Measurements from ENCODE around the gene NOX3. TPM values are rescaled to one million over a fixed set of nuclear protein-coding genes. Genes with fewer than 3 reads are reported as not detected.

Gene NOX3
- total and polyA plus RNA-seq, 9 of the 15 experiments (the other 6 are each of a cell fraction or from before 2014, with no cell fraction given): not detected

DNA sequence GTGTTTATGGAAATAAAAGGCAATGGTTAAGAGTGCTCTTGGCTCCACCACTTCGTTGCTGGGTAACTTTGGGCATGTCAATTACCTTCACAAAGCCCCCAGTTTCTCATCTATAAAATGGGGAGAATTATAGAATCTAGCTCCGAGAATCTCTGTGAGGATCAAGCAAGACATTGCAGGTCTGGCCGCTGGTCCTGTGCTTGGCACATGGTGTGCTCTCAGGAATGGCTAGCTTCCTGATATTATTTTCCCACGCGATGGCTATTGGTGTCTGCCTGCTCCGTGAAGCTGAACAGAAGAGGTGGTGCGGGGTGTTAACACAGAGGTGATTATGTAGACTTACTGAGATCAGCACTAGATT lies 57.0 kb downstream of the NOX3 start:
- H3K79me2 ChIP-seq (ENCODE audit: control insufficient read depth, insufficient read depth, low read length): no peaks in the 10 kb centered on the region
- no peak overlapping the region for H2AFZ ChIP-seq (ENCODE audit: low read depth, low read length)
- BruUV-seq (replicated peaks): no TSS peak
- no peaks in the 10 kb centered on the region for H3K36me3 ChIP-seq (ENCODE audit: control insufficient read depth, insufficient read depth, low read length)
- no peaks in the 10 kb centered on the region for H3K9me3 ChIP-seq (replicated peaks; ENCODE audit: control insufficient read depth, insufficient read depth, low read depth, low read length)
- intact Hi-C loops (cut with micrococcal nuclease): no loop called here
- in situ Hi-C loops (cut with MboI): no loop called here
- no peak overlapping the region for H3K9ac ChIP-seq (ENCODE audit: insufficient read depth in 1 of 2, low read depth in 2 of 2, low read length in 2 of 2)
- WGBS (ENCODE audit: insufficient coverage, low coverage, missing lambda C conversion rate): under 1% methylated on average over 7 of the region's 7 CpGs
- FAIRE-seq (no peak), DNase-seq (ENCODE audit: extremely low read depth in 1 of 4, low spot score in 3 of 4) (no peak), ATAC-seq (no peak)
- POLR2A ChIA-PET: interaction anchor here (0.6 kb wide), 1 partner anchor 1416 kb away, joined by 3 read pairs; no protein-coding TSS in a partner anchor
- no peak overlapping the region for H3K27ac ChIP-seq (ENCODE audit: extremely low read depth, low read depth, low read length)
- TF ChIP-seq ZNF57 (CRISPR knock-in tag; IDR thresholded peaks at IDR 0.05) (no peak), MEF2A (IDR thresholded peaks at IDR 0.05; ENCODE audit: control insufficient read depth, low read depth, low read length) (no peak), E2F3 (CRISPR knock-in tag; IDR thresholded peaks at IDR 0.05) (no peak), POLR3A (IDR thresholded peaks at IDR 0.05; ENCODE audit: borderline replicate concordance, extremely low read depth, insufficient read depth, insufficient read length) (no peak), ZNF699 (CRISPR knock-in tag; IDR thresholded peaks at IDR 0.05; ENCODE audit: insufficient replicate concordance) (no peak), ARHGAP35 (IDR thresholded peaks at IDR 0.05; ENCODE audit: partially characterized antibody) (no peak), MCM3 (IDR thresholded peaks at IDR 0.05) (no peak), JUN (IDR thresholded peaks at IDR 0.05; ENCODE audit: borderline replicate concordance, low read depth, low read length) (no peak), JUN (CRISPR knock-in tag; IDR thresholded peaks at IDR 0.05; ENCODE audit: borderline replicate concordance) (no peak), ADNP (tag; IDR thresholded peaks at IDR 0.05) (no peak), ZNF408 (CRISPR knock-in tag; IDR thresholded peaks at IDR 0.05; ENCODE audit: low read depth) (no peak), HNRNPH1 (optimal IDR thresholded peaks at IDR 0.05; ENCODE audit: low read depth, low read length) (no peak), DIDO1 (tag; IDR thresholded peaks at IDR 0.05; ENCODE audit: low read depth) (no peak)
- TF ChIP-seq, protein P1, sequence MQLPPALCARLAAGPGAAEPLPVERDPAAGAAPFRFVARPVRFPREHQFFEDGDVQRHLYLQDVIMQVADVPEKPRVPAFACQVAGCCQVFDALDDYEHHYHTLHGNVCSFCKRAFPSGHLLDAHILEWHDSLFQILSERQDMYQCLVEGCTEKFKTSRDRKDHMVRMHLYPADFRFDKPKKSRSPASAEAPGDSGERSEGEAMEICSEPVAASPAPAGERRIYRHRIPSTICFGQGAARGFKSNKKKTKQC (CRISPR knock-in tag; IDR thresholded peaks at IDR 0.05): no peak
- TF ChIP-seq, protein P2, sequence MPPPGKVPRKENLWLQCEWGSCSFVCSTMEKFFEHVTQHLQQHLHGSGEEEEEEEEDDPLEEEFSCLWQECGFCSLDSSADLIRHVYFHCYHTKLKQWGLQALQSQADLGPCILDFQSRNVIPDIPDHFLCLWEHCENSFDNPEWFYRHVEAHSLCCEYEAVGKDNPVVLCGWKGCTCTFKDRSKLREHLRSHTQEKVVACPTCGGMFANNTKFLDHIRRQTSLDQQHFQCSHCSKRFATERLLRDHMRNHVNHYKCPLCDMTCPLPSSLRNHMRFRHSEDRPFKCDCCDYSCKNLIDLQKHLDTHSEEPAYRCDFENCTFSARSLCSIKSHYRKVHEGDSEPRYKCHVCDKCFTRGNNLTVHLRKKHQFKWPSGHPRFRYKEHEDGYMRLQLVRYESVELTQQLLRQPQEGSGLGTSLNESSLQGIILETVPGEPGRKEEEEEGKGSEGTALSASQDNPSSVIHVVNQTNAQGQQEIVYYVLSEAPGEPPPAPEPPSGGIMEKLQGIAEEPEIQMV (tag; conservative IDR thresholded peaks at IDR 0.05; ENCODE audit: low read depth): no peak
- TF ChIP-seq, protein P3, sequence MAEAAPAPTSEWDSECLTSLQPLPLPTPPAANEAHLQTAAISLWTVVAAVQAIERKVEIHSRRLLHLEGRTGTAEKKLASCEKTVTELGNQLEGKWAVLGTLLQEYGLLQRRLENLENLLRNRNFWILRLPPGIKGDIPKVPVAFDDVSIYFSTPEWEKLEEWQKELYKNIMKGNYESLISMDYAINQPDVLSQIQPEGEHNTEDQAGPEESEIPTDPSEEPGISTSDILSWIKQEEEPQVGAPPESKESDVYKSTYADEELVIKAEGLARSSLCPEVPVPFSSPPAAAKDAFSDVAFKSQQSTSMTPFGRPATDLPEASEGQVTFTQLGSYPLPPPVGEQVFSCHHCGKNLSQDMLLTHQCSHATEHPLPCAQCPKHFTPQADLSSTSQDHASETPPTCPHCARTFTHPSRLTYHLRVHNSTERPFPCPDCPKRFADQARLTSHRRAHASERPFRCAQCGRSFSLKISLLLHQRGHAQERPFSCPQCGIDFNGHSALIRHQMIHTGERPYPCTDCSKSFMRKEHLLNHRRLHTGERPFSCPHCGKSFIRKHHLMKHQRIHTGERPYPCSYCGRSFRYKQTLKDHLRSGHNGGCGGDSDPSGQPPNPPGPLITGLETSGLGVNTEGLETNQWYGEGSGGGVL (CRISPR knock-in tag; IDR thresholded peaks at IDR 0.05): no peak
- no peak overlapping the region for H3K4me2 ChIP-seq (ENCODE audit: insufficient read depth, low read length)
- H3K27me3 ChIP-seq (ENCODE audit: control insufficient read depth in 2 of 2, insufficient read depth in 2 of 2, low read length in 2 of 2): no peaks in the 10 kb centered on the region
- no peaks in the 10 kb centered on the region for H3K9me1 ChIP-seq (ENCODE audit: control insufficient read depth, insufficient read depth, low read length)
- CTCF ChIA-PET (ENCODE audit: low intra/inter-chr PET ratio): no interaction called here
- H3K4me1 ChIP-seq (replicated peaks in 1 of 2; ENCODE audit: control insufficient read depth in 2 of 2, insufficient read depth in 2 of 2, low read length in 2 of 2): no peaks in the 10 kb centered on the region
- H3K4me3 ChIP-seq: no peak overlapping the region
- H4K20me1 ChIP-seq (replicated peaks; ENCODE audit: control insufficient read depth, insufficient read depth, low read length): no peaks in the 10 kb centered on the region

Data from K562 (cell line).